Panc1 (cell line): Measurements from ENCODE around the gene RALGAPB.

Experiments used
- CTCF ChIP-seq: fragments of 450-650 bp; IDR thresholded peaks from 2 replicates; pipeline ENCODE4 v1.5.1; 2017; ENCODE audit warnings: mild to moderate bottlenecking
- REST ChIP-seq, 2 experiments: IDR thresholded peaks; 2 replicates each; pipeline ENCODE4 v1.6.1; 2011 to 2012; ENCODE audit warnings: low read depth in 2 of 2, control low read depth in 1 of 2, low read length in 1 of 2, mild to moderate bottlenecking in 1 of 2, moderate library complexity in 1 of 2; ENCODE audit not compliant: insufficient read depth in 1 of 2
- SIN3A ChIP-seq: IDR thresholded peaks from 2 replicates; pipeline ENCODE4 v1.6.1; 2012; ENCODE audit warnings: low read depth, mild to moderate bottlenecking, low read length, moderate library complexity, borderline replicate concordance; ENCODE audit not compliant: insufficient read depth

- peak; percentile 90; the same call in 1 of the 2 replicates for TF ChIP-seq SIN3A
- peak; percentile 97 for TF ChIP-seq CTCF
- TF ChIP-seq REST (IDR thresholded peaks at IDR 0.05; ENCODE audit: insufficient read depth in 1 of 2, low read depth in 2 of 2, low read length in 1 of 2): no peak
These were observed 26.0 kb upstream of the RALGAPB start for GRCh38 chr20:38446441-38447209.
